CD1c-positive myeloid dendritic cell (primary cell): ENCODE measurements around the gene ATP6V0A4.

Experiments
- DNase-seq: peaks from one replicate; pipeline ENCODE4 v3.0.0-alpha.2; 2016; ENCODE audit errors: extremely low spot score

Gene ATP6V0A4

GRCh38 chr7:138661069-138661635 is 136.8 kb downstream of the ATP6V0A4 start:
- no peak for DNase-seq

GRCh38 chr7:138658889-138659288 is 139.1 kb downstream of the ATP6V0A4 start:
- no peak for DNase-seq

GRCh38 chr7:138657854-138658386 is 140.1 kb downstream of the ATP6V0A4 start:
- DNase-seq, result no peak

GRCh38 chr7:138656952-138657351 is 141.0 kb downstream of the ATP6V0A4 start:
- DNase-seq, result no peak
